ENCODE data around the gene PRKN.

GRCh38 chr6:161479376-161479775 is 1248.2 kb downstream of the PRKN start:
- no peak for TF ChIP-seq CTCF (IDR thresholded peaks at IDR 0.05)
- no peak for TF ChIP-seq POLR2A (IDR thresholded peaks at IDR 0.05)
